HG02642 (cell line): ENCODE data around the gene RTN1.

ENCODE experiments used
- ATAC-seq: cut with Tn5 transposase; IDR thresholded peaks from one replicate; pipeline ENCODE4 v1.9.1; 2021; ENCODE audit warnings: mild to moderate bottlenecking; ENCODE audit not compliant: unreplicated experiment, poor library complexity

Gene RTN1

GRCh38 chr14:59727073-59727661 is 143.4 kb downstream of the RTN1 start:
- no peak for ATAC-seq

- ATAC-seq = no peak
Observed at GRCh38 chr14:59711080-59711479, 159.5 kb downstream of the RTN1 start.

- no peak for ATAC-seq
Observed at GRCh38 chr14:59707778-59708561, 162.6 kb downstream of the RTN1 start.

GRCh38 chr14:59705866-59706265 is 164.7 kb downstream of the RTN1 start:
- no peak for ATAC-seq

GRCh38 chr14:59705245-59705644 is 165.3 kb downstream of the RTN1 start:
- ATAC-seq = no peak

- no peak for ATAC-seq
Observed at GRCh38 chr14:59704054-59704645, 166.4 kb downstream of the RTN1 start.

GRCh38 chr14:59699442-59699841 is 171.1 kb downstream of the RTN1 start:
- no peak for ATAC-seq

- ATAC-seq = no peak
Observed at GRCh38 chr14:59698793-59699192, 171.8 kb downstream of the RTN1 start.

- no peak for ATAC-seq
Observed at GRCh38 chr14:59695198-59695597, 175.4 kb downstream of the RTN1 start.

- ATAC-seq = no peak
Observed at GRCh38 chr14:59691266-59691665, 179.3 kb downstream of the RTN1 start.

- ATAC-seq = no peak
Observed at GRCh38 chr14:59690426-59690825, 180.2 kb downstream of the RTN1 start.

- peak; percentile 99 for ATAC-seq
Observed at GRCh38 chr14:59688224-59689170, 182.1 kb downstream of the RTN1 start.

- no peak for ATAC-seq
Observed at GRCh38 chr14:59687663-59688062, 182.9 kb downstream of the RTN1 start.

GRCh38 chr14:59679872-59680271 is 190.7 kb downstream of the RTN1 start:
- no peak for ATAC-seq

- ATAC-seq = no peak
Observed at GRCh38 chr14:59678352-59678751, 192.2 kb downstream of the RTN1 start.

GRCh38 chr14:59677771-59678231 is 192.8 kb downstream of the RTN1 start:
- no peak for ATAC-seq

GRCh38 chr14:59675394-59675793 is 195.2 kb downstream of the RTN1 start:
- no peak for ATAC-seq

- no peak for ATAC-seq
Observed at GRCh38 chr14:59664741-59665140, 205.8 kb downstream of the RTN1 start.

GRCh38 chr14:59657769-59658168 is 212.8 kb downstream of the RTN1 start:
- ATAC-seq = no peak

- ATAC-seq = no peak
Observed at GRCh38 chr14:59656473-59656872, 214.1 kb downstream of the RTN1 start.
